AG09309 (cell line): Measurements from ENCODE around the gene TYW5.

Experiments used
- DNase-seq: peaks from one replicate; pipeline ENCODE4 v3.0.0-alpha.2; 2010; ENCODE audit warnings: low read depth
- H3K4me3 ChIP-seq: 2 replicates; pipeline ENCODE4 v1.5.1; 2011; ENCODE audit warnings: mild to moderate bottlenecking, low read depth, low read length, moderate library complexity; ENCODE audit not compliant: control insufficient read depth
- TF ChIP-seq, protein P1 (sequence below): IDR thresholded peaks from 2 replicates; pipeline ENCODE4 v1.5.1; 2011; ENCODE audit warnings: mild to moderate bottlenecking, low read depth, low read length, inconsistent platforms; ENCODE audit not compliant: insufficient read depth, control insufficient read depth; ENCODE audit errors: missing control alignments

Gene TYW5

DNA sequence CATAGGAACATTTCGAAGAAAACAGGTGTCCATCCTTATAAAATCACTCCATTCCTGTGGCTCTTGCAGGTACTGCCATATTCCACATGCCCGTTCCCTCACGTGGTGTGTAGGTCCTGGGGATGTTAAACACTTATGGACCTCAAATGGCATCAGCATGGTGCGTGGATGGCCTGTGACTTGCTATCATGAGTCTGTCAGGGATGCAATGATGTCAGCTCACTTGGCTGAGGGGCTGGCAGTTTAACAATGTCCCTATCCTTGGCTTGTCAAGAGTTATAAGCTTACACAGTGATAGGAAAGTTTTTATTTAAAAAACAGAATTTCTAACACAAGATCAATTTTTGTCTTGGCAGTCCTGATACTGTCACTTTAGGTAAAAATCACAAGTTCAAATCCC lies 28.9 kb upstream of the TYW5 start:
- TF ChIP-seq, protein P1, sequence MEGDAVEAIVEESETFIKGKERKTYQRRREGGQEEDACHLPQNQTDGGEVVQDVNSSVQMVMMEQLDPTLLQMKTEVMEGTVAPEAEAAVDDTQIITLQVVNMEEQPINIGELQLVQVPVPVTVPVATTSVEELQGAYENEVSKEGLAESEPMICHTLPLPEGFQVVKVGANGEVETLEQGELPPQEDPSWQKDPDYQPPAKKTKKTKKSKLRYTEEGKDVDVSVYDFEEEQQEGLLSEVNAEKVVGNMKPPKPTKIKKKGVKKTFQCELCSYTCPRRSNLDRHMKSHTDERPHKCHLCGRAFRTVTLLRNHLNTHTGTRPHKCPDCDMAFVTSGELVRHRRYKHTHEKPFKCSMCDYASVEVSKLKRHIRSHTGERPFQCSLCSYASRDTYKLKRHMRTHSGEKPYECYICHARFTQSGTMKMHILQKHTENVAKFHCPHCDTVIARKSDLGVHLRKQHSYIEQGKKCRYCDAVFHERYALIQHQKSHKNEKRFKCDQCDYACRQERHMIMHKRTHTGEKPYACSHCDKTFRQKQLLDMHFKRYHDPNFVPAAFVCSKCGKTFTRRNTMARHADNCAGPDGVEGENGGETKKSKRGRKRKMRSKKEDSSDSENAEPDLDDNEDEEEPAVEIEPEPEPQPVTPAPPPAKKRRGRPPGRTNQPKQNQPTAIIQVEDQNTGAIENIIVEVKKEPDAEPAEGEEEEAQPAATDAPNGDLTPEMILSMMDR = no peak
- DNase-seq = no peak
- H3K4me3 ChIP-seq = no peak overlapping the region

DNA sequence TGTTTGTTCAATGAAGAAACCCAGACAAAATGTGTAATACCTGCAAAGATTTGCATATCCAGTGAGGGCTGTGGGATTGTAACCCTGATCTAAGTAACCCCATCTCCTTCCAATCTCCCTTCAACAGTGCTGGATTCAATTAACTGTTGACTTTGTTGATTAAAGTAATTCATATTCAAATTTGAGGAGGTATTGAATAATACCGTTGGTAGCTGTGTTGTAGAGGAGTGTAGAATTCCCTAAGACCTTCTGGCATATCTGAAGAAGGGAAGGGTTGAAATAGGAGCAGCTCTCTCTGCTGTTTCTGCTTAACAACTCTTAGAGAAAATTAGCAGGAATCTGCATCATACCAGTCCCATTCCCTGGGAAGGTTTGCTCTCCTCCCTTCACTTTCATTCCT lies 28.2 kb upstream of the TYW5 start:
- no peak overlapping the region for H3K4me3 ChIP-seq
- TF ChIP-seq, protein P1 = no peak
- DNase-seq = no peak

DNA sequence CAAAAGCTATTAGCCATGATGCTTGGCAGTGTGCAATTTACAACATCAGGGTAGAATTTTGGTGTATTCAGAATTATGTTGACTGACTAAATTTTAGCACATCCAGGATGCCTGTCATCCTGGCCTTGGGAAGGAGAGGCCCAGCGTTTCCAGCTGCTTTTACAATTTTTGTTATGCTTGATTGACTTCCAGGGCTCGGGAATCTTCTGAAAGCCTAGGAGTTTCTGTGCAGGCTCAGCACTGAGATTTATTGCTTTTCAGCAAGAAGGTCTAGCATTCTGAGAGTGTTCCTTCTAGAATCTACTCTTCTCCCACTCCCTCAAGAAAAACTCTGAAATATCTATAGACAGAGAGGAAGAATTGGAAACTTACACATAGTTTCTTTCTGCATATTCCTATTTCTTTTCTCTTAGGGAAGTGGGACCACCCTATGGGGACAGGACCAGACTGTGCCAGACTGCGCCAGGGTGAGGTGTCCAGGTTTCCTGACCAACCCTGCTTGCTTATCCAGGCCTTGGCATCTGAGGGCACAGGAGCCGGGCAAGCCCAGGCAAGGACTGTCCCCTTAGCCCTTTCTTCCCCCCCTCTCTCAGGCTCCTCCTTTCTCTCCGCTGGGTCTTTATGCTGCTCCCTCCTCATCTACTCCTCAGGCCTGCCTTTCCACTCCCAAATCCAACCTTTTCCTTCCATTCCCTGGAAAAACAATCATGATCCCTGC lies 27.0 kb upstream of the TYW5 start:
- DNase-seq = no peak
- TF ChIP-seq, protein P1 = no peak

DNA sequence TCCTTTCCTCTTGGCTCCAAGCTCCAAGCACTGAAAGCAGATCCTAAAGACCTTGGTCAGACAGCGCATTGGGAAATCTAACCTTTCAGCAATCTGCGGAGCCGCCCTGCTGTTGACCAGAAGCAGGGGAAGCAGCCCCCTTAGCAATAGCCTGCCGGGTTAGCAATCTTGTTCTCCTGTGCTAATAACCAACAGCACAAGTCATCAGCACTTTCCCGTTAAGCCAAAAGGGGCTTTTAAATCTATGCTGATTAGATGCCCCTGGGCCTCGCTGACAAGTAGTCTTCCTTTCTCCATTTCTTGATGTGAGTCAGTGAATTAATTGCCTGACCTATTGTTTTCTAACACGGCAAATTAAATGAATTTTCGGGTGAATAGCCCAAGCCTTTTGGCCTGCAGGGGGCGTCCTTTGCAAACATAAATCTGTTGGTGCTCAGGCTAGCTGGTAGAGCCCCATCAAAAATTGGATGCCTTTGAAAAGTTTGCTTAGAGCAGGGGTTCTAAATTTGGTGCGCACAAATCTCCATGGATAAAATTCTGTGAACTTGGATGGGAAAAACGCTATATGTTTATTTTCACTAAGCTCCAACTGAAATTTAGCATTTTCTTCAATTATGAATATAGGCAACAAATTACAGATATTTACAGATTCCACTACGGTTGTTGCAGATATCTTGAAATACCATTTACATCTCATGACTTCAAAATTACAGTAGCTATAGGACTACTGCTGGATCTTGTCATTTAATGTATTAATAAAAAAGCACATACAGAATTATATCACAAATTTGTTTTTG lies 24.7 kb upstream of the TYW5 start:
- DNase-seq = peak; percentile 61
- TF ChIP-seq, protein P1 = peak; percentile 74
- no peak overlapping the region for H3K4me3 ChIP-seq

More for the DNA sequence above, 27.0 kb upstream of the TYW5 start:
- no peak overlapping the region for H3K4me3 ChIP-seq

DNA sequence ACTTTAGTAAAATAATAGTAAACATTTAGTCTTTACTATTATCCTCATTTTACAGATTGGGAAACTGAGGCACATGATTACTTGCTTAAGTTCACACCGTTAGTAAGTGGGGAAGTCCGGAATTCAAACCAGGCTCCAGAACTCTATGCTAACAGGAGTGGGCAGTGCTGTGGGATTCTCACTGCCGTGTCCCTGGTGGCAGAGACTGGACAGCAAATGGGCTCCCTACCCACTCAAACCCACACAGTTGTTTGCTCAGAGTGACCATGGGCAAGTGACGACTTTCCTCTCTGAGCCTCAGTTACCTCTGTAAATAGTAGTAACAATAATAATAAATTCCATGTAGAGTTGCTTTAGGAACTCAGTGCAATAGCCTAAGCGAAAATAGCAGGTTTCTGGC lies 24.1 kb upstream of the TYW5 start:
- no peak for DNase-seq
- TF ChIP-seq, protein P1 = no peak
- no peak overlapping the region for H3K4me3 ChIP-seq

DNA sequence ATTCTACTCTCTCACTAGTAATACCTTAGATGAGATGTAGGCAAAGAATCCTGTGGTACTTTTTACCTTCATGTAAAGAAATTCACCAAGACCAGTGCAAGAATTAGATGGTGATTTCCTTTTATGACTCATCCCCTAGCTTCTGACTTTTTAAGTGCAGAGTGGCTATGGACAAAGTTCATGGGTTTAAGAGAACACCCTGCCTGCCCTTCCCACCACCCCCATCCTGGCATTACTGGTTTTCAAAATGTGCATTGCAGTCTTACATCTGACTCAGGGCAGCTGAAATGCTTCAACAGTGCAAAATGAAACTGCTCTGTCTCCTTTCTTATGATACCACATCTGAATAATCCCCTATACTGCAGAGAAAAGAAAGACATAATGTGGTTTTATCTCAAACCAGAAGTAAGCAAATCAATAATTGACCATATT lies 22.7 kb upstream of the TYW5 start:
- DNase-seq = peak; percentile 44
- TF ChIP-seq, protein P1 = no peak

More for the DNA sequence above, 22.7 kb upstream of the TYW5 start:
- H3K4me3 ChIP-seq = no peak overlapping the region
